GM23338 (cell line): Measurements from ENCODE around the gene KIF25. TPM values are rescaled to one million over a fixed set of nuclear protein-coding genes. Genes with fewer than 3 reads are reported as not detected.
"Not testable (repeated sequence)": the region's sequence is repeated elsewhere in the genome, so short reads cannot be mapped to it uniquely, and the experiment has no call there.

Experiments used
- ATAC-seq: fragments of 200-7000 bp; cut with Tn5 transposase; 3 replicates; pipeline ENCODE4 v1.9.1; 2020
- DNase-seq: peaks from one replicate; pipeline ENCODE4 v3.0.0-alpha.2; 2015; ENCODE audit warnings: low spot score
- H2AFZ ChIP-seq: fragments of 200-600 bp; sonication (generic); 2 replicates; pipeline ENCODE4 v1.8.0; 2016; ENCODE audit warnings: antibody characterized with exemption, mild to moderate bottlenecking, moderate library complexity
- H3F3A ChIP-seq: fragments of 200-600 bp; sonication (generic); replicated peaks from 2 replicates; pipeline ENCODE4 v1.8.0; 2017; ENCODE audit warnings: antibody characterized with exemption, mixed run types, low read depth
- H3K27ac ChIP-seq: fragments of 200-600 bp; sonication (generic); 2 replicates; pipeline ENCODE4 v1.6.1; 2016; ENCODE audit warnings: low read depth
- H3K27me3 ChIP-seq: fragments of 200-600 bp; sonication (generic); 2 replicates; pipeline ENCODE4 v1.8.0; 2016; ENCODE audit warnings: mild to moderate bottlenecking, mixed run types, moderate library complexity; ENCODE audit not compliant: insufficient read depth
- H3K36me3 ChIP-seq: fragments of 200-600 bp; sonication (generic); 2 replicates; pipeline ENCODE4 v1.8.0; 2016; ENCODE audit warnings: mild to moderate bottlenecking; ENCODE audit not compliant: insufficient read depth
- H3K4me1 ChIP-seq: fragments of 200-600 bp; sonication (generic); 2 replicates; pipeline ENCODE4 v1.8.0; 2016; ENCODE audit warnings: mild to moderate bottlenecking, moderate library complexity; ENCODE audit not compliant: insufficient read depth
- H3K4me2 ChIP-seq: fragments of 200-600 bp; sonication (generic); 2 replicates; pipeline ENCODE4 v1.7.1; 2017; ENCODE audit warnings: mixed run types
- H3K4me3 ChIP-seq: fragments of 200-600 bp; sonication (generic); 2 replicates; pipeline ENCODE4 v1.6.1; 2016; ENCODE audit warnings: mixed run types
- H3K79me2 ChIP-seq: fragments of 200-600 bp; sonication (generic); replicated peaks from 2 replicates; pipeline ENCODE4 v1.8.0; 2017; ENCODE audit warnings: mild to moderate bottlenecking; ENCODE audit not compliant: insufficient read depth
- H3K9me2 ChIP-seq: fragments of 200-600 bp; sonication (generic); 2 replicates; pipeline ENCODE4 v1.8.0; 2017; ENCODE audit not compliant: insufficient read depth
- H4K20me1 ChIP-seq: fragments of 200-600 bp; sonication (generic); replicated peaks from 2 replicates; pipeline ENCODE4 v1.8.0; 2017; ENCODE audit warnings: mild to moderate bottlenecking; ENCODE audit not compliant: insufficient read depth
- H3K27ac Mint-ChIP-seq: 2 replicates; pipeline ENCODE4 v1.8.0; 2020; ENCODE audit warnings: inconsistent platforms, mild to moderate bottlenecking, moderate library complexity, mixed read lengths
- H3K27me3 Mint-ChIP-seq: 3 replicates; pipeline ENCODE4 v1.8.0; 2022; ENCODE audit warnings: low read depth, mild to moderate bottlenecking, moderate library complexity, mixed read lengths, inconsistent platforms; ENCODE audit not compliant: insufficient read depth, poor library complexity
- H3K36me3 Mint-ChIP-seq: 3 replicates; pipeline ENCODE4 v1.8.0; 2021; ENCODE audit warnings: low read depth, mild to moderate bottlenecking, inconsistent platforms, moderate library complexity, mixed read lengths
- H3K4me1 Mint-ChIP-seq: 3 replicates; pipeline ENCODE4 v1.8.0; 2020; ENCODE audit warnings: mild to moderate bottlenecking, inconsistent platforms, mixed read lengths
- H3K4me3 Mint-ChIP-seq: 3 replicates; pipeline ENCODE4 v1.8.0; 2021; ENCODE audit warnings: moderate library complexity, mild to moderate bottlenecking, inconsistent platforms, mixed read lengths
- H3K9me3 Mint-ChIP-seq: 3 replicates; pipeline ENCODE4 v1.8.0; 2020; ENCODE audit warnings: moderate library complexity, mild to moderate bottlenecking, inconsistent platforms, mixed read lengths
- CTCF ChIP-seq, 2 experiments: fragments of 200-600 bp in 1 of 2; sonication (generic) in 1 of 2; conservative IDR thresholded peaks; 2 replicates each; pipeline versions ENCODE4 v1.5.1 to v1.6.1; 2016 to 2017; ENCODE audit warnings: antibody characterized with exemption in 2 of 2, low read depth in 2 of 2, mild to moderate bottlenecking in 2 of 2, moderate library complexity in 1 of 2
- ETS1 ChIP-seq: IDR thresholded peaks from 2 replicates; pipeline ENCODE4 v1.6.1; 2016; ENCODE audit warnings: antibody characterized with exemption
- EZH2 ChIP-seq: fragments of 200-600 bp; sonication (generic); IDR thresholded peaks from one replicate; pipeline ENCODE4 v1.8.0; 2017; ENCODE audit warnings: antibody characterized with exemption, mild to moderate bottlenecking, low read depth; ENCODE audit not compliant: unreplicated experiment
- EZH2phosphoT487 ChIP-seq: fragments of 200-600 bp; sonication (generic); IDR thresholded peaks from one replicate; pipeline ENCODE4 v1.8.1; 2018; ENCODE audit warnings: antibody characterized with exemption; ENCODE audit not compliant: unreplicated experiment
- JUNB ChIP-seq: IDR thresholded peaks from one replicate; pipeline ENCODE4 v1.6.1; 2016; ENCODE audit warnings: antibody characterized with exemption; ENCODE audit not compliant: unreplicated experiment
- POLR2AphosphoS5 ChIP-seq: IDR thresholded peaks from 2 replicates; pipeline ENCODE4 v1.6.1; 2016; ENCODE audit warnings: antibody characterized with exemption, low read depth
- ZNF331 ChIP-seq: fragments of 250-450 bp; sonication (Bioruptor Pico); IDR thresholded peaks from 2 replicates; pipeline ENCODE4 v1.5.0; 2020; ENCODE audit warnings: low read depth, mild to moderate bottlenecking, moderate library complexity
- polyA plus RNA-seq: library from polyadenylated mRNA; unstranded; fragments of >200 nt; fragmentation: Nextera tagmentation; extraction: Ambion mirVana; gene quantifications from 2 replicates; pipeline ENCODE4 v1.2.1, GENCODE V29; 2016
- total RNA-seq: library from RNA; depleted of rRNA; stranded (reverse); fragments of >200 nt; shearing (Covaris generic); gene quantifications from 2 replicates; pipeline ENCODE4 v1.2.3, GENCODE V29; 2014
- TF ChIP-seq, protein P1 (sequence below): fragments of 250-450 bp; sonication (Bioruptor Pico); IDR thresholded peaks from 2 replicates; pipeline ENCODE4 v1.5.0; 2020; ENCODE audit warnings: mild to moderate bottlenecking, moderate library complexity
- TF ChIP-seq, protein P2 (sequence below): IDR thresholded peaks from one replicate; pipeline ENCODE4 v1.6.1; 2018; ENCODE audit warnings: antibody characterized with exemption; ENCODE audit not compliant: unreplicated experiment

KIF25 gene
- total and polyA plus RNA-seq, 2 experiments from 2014 or later: 0.69 to 0.76 TPM

DNA sequence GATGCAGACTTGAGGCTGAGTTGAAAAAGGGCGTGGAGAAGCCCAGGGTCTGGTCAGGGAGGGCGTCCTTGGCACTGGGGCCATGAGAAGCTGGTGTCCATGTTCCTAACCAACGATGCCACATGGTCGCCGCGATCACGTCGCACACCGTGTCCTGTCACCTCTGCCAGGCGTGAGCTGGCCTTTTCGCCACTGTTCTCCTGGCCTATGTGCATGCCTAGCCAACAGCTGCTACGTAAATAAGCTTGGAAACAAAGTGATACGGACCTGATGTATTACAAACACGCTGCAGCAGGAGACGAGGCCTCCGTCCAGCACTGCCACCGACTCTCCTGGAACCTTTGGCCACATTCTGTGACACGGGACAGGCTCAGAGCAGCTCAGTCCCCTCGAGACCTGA is 22.0 kb upstream of the KIF25 start:
- peaks cover 6% of the 10 kb centered on the region for H3K27me3 Mint-ChIP-seq
- Histone ChIP-seq H3K79me2 (no peaks in the 10 kb centered on the region), H3F3A (no peaks in the 10 kb centered on the region), H2AFZ (no peak overlapping the region), H3K4me3 (no peak overlapping the region), H3K4me2 (no peak overlapping the region), H3K27ac (no peak overlapping the region), H4K20me1 (0 out of 2 replicates have a peak, but pooled peaks cover 3% of the 10 kb centered on the region), H3K4me1 (peaks cover 18% of the 10 kb centered on the region), H3K36me3 (no peaks in the 10 kb centered on the region), H3K27me3 (no peaks in the 10 kb centered on the region), H3K9me2 (no peaks in the 10 kb centered on the region)
- peaks cover 8% of the 10 kb centered on the region for H3K36me3 Mint-ChIP-seq
- DNase-seq (no peak), ATAC-seq (no peak)
- peaks cover 22% of the 10 kb centered on the region for H3K4me1 Mint-ChIP-seq
- no peak overlapping the region for H3K27ac Mint-ChIP-seq
- peaks cover 11% of the 10 kb centered on the region for H3K9me3 Mint-ChIP-seq
- TF ChIP-seq, protein P1, sequence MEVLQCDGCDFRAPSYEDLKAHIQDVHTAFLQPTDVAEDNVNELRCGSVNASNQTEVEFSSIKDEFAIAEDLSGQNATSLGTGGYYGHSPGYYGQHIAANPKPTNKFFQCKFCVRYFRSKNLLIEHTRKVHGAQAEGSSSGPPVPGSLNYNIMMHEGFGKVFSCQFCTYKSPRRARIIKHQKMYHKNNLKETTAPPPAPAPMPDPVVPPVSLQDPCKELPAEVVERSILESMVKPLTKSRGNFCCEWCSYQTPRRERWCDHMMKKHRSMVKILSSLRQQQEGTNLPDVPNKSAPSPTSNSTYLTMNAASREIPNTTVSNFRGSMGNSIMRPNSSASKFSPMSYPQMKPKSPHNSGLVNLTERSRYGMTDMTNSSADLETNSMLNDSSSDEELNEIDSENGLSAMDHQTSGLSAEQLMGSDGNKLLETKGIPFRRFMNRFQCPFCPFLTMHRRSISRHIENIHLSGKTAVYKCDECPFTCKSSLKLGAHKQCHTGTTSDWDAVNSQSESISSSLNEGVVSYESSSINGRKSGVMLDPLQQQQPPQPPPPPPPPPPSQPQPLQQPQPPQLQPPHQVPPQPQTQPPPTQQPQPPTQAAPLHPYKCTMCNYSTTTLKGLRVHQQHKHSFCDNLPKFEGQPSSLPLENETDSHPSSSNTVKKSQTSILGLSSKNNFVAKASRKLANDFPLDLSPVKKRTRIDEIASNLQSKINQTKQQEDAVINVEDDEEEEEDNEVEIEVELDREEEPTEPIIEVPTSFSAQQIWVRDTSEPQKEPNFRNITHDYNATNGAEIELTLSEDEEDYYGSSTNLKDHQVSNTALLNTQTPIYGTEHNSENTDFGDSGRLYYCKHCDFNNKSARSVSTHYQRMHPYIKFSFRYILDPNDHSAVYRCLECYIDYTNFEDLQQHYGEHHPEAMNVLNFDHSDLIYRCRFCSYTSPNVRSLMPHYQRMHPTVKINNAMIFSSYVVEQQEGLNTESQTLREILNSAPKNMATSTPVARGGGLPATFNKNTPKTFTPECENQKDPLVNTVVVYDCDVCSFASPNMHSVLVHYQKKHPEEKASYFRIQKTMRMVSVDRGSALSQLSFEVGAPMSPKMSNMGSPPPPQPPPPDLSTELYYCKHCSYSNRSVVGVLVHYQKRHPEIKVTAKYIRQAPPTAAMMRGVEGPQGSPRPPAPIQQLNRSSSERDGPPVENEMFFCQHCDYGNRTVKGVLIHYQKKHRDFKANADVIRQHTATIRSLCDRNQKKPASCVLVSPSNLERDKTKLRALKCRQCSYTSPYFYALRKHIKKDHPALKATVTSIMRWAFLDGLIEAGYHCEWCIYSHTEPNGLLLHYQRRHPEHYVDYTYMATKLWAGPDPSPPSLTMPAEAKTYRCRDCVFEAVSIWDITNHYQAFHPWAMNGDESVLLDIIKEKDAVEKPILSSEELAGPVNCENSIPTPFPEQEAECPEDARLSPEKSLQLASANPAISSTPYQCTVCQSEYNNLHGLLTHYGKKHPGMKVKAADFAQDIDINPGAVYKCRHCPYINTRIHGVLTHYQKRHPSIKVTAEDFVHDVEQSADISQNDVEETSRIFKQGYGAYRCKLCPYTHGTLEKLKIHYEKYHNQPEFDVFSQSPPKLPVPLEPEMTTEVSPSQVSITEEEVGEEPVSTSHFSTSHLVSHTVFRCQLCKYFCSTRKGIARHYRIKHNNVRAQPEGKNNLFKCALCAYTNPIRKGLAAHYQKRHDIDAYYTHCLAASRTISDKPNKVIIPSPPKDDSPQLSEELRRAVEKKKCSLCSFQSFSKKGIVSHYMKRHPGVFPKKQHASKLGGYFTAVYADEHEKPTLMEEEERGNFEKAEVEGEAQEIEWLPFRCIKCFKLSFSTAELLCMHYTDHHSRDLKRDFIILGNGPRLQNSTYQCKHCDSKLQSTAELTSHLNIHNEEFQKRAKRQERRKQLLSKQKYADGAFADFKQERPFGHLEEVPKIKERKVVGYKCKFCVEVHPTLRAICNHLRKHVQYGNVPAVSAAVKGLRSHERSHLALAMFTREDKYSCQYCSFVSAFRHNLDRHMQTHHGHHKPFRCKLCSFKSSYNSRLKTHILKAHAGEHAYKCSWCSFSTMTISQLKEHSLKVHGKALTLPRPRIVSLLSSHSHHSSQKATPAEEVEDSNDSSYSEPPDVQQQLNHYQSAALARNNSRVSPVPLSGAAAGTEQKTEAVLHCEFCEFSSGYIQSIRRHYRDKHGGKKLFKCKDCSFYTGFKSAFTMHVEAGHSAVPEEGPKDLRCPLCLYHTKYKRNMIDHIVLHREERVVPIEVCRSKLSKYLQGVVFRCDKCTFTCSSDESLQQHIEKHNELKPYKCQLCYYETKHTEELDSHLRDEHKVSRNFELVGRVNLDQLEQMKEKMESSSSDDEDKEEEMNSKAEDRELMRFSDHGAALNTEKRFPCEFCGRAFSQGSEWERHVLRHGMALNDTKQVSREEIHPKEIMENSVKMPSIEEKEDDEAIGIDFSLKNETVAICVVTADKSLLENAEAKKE (CRISPR knock-in tag): no peak
- TF ChIP-seq JUNB (no peak), ZNF331 (no peak), POLR2AphosphoS5 (no peak), EZH2 (no peak), CTCF (conservative IDR thresholded peaks at IDR 0.05; ENCODE audit: low read depth in 2 of 2) (no peak), EZH2phosphoT487 (no peak), ETS1 (no peak)
- TF ChIP-seq, protein P2, sequence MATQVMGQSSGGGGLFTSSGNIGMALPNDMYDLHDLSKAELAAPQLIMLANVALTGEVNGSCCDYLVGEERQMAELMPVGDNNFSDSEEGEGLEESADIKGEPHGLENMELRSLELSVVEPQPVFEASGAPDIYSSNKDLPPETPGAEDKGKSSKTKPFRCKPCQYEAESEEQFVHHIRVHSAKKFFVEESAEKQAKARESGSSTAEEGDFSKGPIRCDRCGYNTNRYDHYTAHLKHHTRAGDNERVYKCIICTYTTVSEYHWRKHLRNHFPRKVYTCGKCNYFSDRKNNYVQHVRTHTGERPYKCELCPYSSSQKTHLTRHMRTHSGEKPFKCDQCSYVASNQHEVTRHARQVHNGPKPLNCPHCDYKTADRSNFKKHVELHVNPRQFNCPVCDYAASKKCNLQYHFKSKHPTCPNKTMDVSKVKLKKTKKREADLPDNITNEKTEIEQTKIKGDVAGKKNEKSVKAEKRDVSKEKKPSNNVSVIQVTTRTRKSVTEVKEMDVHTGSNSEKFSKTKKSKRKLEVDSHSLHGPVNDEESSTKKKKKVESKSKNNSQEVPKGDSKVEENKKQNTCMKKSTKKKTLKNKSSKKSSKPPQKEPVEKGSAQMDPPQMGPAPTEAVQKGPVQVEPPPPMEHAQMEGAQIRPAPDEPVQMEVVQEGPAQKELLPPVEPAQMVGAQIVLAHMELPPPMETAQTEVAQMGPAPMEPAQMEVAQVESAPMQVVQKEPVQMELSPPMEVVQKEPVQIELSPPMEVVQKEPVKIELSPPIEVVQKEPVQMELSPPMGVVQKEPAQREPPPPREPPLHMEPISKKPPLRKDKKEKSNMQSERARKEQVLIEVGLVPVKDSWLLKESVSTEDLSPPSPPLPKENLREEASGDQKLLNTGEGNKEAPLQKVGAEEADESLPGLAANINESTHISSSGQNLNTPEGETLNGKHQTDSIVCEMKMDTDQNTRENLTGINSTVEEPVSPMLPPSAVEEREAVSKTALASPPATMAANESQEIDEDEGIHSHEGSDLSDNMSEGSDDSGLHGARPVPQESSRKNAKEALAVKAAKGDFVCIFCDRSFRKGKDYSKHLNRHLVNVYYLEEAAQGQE: no peak
- H3K4me3 Mint-ChIP-seq: no peak overlapping the region

- peaks cover 18% of the 10 kb centered on the region for H3K4me1 ChIP-seq
- H3K4me3 Mint-ChIP-seq, H3K9me2 ChIP-seq, H3K36me3 ChIP-seq, H3F3A ChIP-seq, H3K27me3 ChIP-seq, H3K4me2 ChIP-seq, H3K4me3 ChIP-seq, H3K27me3 Mint-ChIP-seq, H3K36me3 Mint-ChIP-seq, H3K79me2 ChIP-seq, ATAC-seq, H3K27ac Mint-ChIP-seq, H2AFZ ChIP-seq, DNase-seq, H4K20me1 ChIP-seq, H3K27ac ChIP-seq: not testable (repeated sequence)
- H3K9me3 Mint-ChIP-seq: peaks cover 11% of the 10 kb centered on the region
- peaks cover 22% of the 10 kb centered on the region for H3K4me1 Mint-ChIP-seq
Measured at GRCh38 chr6:167976116-167976657, 21.3 kb upstream of the KIF25 start.
